HepG2 (cell line): ENCODE data around the gene NUDT13. TPM values are rescaled to one million over a fixed set of nuclear protein-coding genes. Genes with fewer than 3 reads are reported as not detected.

ENCODE experiments used
- ATAC-seq: fragments of 200-7000 bp; cut with Tn5 transposase; 3 replicates; pipeline ENCODE4 v1.9.1; 2020; ENCODE audit warnings: mild to moderate bottlenecking, moderate library complexity
- BruUV-seq: library from RNA; stranded (reverse); fragments of 400-500 nt; replicated peaks from 2 replicates; lab custom pipeline; 2021; lab: Mats Ljungman, UMichigan
- CTCF ChIA-PET: fragments of 300-600 bp; formaldehyde crosslinking; extraction: SDS; loops from one replicate; lab custom pipeline; 2021; ENCODE audit warnings: low total read pairs, inconsistent platforms, low intra/inter-chr PET ratio; lab: Yijun Ruan, JAX
- POLR2A ChIA-PET: fragments of 350-600 bp; sonication (Branson Sonifier 250); formaldehyde crosslinking; loops from one replicate; lab custom pipeline; 2020; ENCODE audit warnings: antibody characterized with exemption, inconsistent platforms; lab: Yijun Ruan, JAX
- DNase-seq: peaks from one replicate; pipeline ENCODE4 v3.0.0-alpha.2; 2015; ENCODE audit warnings: low spot score
- FAIRE-seq: peaks from 3 replicates; lab custom pipeline; 2011; peaks lifted over from hg19 to GRCh38; lab: Jason Lieb, UNC
- H2AFZ ChIP-seq: one replicate; pipeline ENCODE4 v1.6.1; 2011; ENCODE audit warnings: low read length, inconsistent platforms
- H3K27ac ChIP-seq: fragments of 300-600 bp; 3 replicates; pipeline ENCODE4 v1.8.0; 2011; ENCODE audit warnings: mixed run types, mild to moderate bottlenecking, mixed read lengths, low read length, inconsistent platforms; ENCODE audit not compliant: insufficient read depth; ENCODE audit errors: extremely low read length
- H3K27me3 ChIP-seq, 2 experiments: fragments of 200-600 bp in 1 of 2; 2 replicates in 1 of 2; 3 replicates in 1 of 2; pipeline versions ENCODE4 v1.6.0 to v1.8.0; 2011; ENCODE audit warnings: low read length in 2 of 2, mild to moderate bottlenecking in 2 of 2, moderate library complexity in 2 of 2, inconsistent platforms in 1 of 2; ENCODE audit not compliant: insufficient read depth in 2 of 2, control insufficient read depth in 1 of 2
- H3K36me3 ChIP-seq, 2 experiments: fragments of 200-600 bp in 1 of 2; replicated peaks in 1 of 2; 2 replicates in 1 of 2; 3 replicates in 1 of 2; pipeline versions ENCODE4 v1.5.1 to v1.8.0; 2011; ENCODE audit warnings: low read length in 2 of 2, inconsistent platforms in 1 of 2; ENCODE audit not compliant: insufficient read depth in 2 of 2, control insufficient read depth in 1 of 2
- H3K4me1 ChIP-seq: 2 replicates; pipeline ENCODE4 v1.5.1; 2012; ENCODE audit warnings: low read length, inconsistent platforms; ENCODE audit not compliant: insufficient read depth
- H3K4me2 ChIP-seq: 2 replicates; pipeline ENCODE4 v1.6.0; 2011; ENCODE audit warnings: low read depth, low read length, inconsistent platforms
- H3K4me3 ChIP-seq, 3 experiments: fragments of 200-600 bp in 1 of 3; sonication (generic), shearing (Covaris generic) in 1 of 3; replicated peaks in 1 of 3; 2 replicates each; pipeline ENCODE4 v1.5.1; 2011 to 2016; ENCODE audit warnings: low read length in 3 of 3, inconsistent platforms in 2 of 3, low read depth in 2 of 3, mild to moderate bottlenecking in 2 of 3, control low read depth in 1 of 3, mixed read lengths in 1 of 3; ENCODE audit not compliant: insufficient read depth in 1 of 3
- H3K79me2 ChIP-seq: one replicate; pipeline ENCODE4 v1.6.1; 2011; ENCODE audit warnings: low read length, inconsistent platforms; ENCODE audit not compliant: insufficient read depth
- H3K9ac ChIP-seq: 2 replicates; pipeline ENCODE4 v1.6.0; 2011; ENCODE audit warnings: mild to moderate bottlenecking, low read depth, low read length, inconsistent platforms; ENCODE audit not compliant: insufficient read depth
- H3K9me3 ChIP-seq: 2 replicates; pipeline ENCODE4 v1.5.1; 2012; ENCODE audit warnings: mild to moderate bottlenecking, low read length
- H4K20me1 ChIP-seq: 2 replicates; pipeline ENCODE4 v1.6.0; 2011; ENCODE audit warnings: inconsistent platforms, mild to moderate bottlenecking, low read length, moderate library complexity; ENCODE audit not compliant: insufficient read depth
- BCL6 ChIP-seq: IDR thresholded peaks from 2 replicates; pipeline ENCODE4 v1.6.1; 2016; ENCODE audit warnings: missing genetic modification reagents, missing compliant biosample characterization
- FOXA3 ChIP-seq: IDR thresholded peaks from 2 replicates; pipeline ENCODE4 v1.6.1; 2016; ENCODE audit warnings: missing genetic modification reagents, missing compliant biosample characterization
- HOMEZ ChIP-seq: IDR thresholded peaks from 2 replicates; pipeline ENCODE4 v1.6.1; 2016; ENCODE audit warnings: low read depth
- JUN ChIP-seq: sonication (generic); formaldehyde crosslinking; IDR thresholded peaks from 2 replicates; pipeline ENCODE4 v1.4.0; 2020; ENCODE audit warnings: mild to moderate bottlenecking, missing genetic modification reagents
- MED1 ChIP-seq: sonication (generic); formaldehyde crosslinking; IDR thresholded peaks from 2 replicates; pipeline ENCODE4 v1.4.0; 2020; ENCODE audit warnings: missing genetic modification reagents
- PBX2 ChIP-seq: IDR thresholded peaks from 2 replicates; pipeline ENCODE4 v1.6.1; 2016; ENCODE audit warnings: control low read depth
- SIX1 ChIP-seq: sonication (generic); formaldehyde crosslinking; IDR thresholded peaks from 2 replicates; pipeline ENCODE4 v1.4.0; 2020; ENCODE audit warnings: missing genetic modification reagents, borderline replicate concordance
- SOX13 ChIP-seq, 3 experiments: fragments of 450-650 bp in 1 of 3; sonication (generic) in 1 of 3; formaldehyde crosslinking in 1 of 3; IDR thresholded peaks in 2 of 3; conservative IDR thresholded peaks in 1 of 3; 2 replicates each; pipeline versions ENCODE4 v1.5.0 to v1.6.1; 2016 to 2020; ENCODE audit warnings: antibody characterized with exemption in 1 of 3, mild to moderate bottlenecking in 1 of 3, missing compliant biosample characterization in 1 of 3, missing genetic modification reagents in 1 of 3, moderate library complexity in 1 of 3
- THAP11 ChIP-seq: IDR thresholded peaks from 2 replicates; pipeline ENCODE4 v1.6.1; 2016; ENCODE audit warnings: missing biosample characterization, missing genetic modification reagents
- ZFX ChIP-seq: sonication (generic); formaldehyde crosslinking; IDR thresholded peaks from 2 replicates; pipeline ENCODE4 v1.4.0; 2020; ENCODE audit warnings: mild to moderate bottlenecking, low read depth, missing genetic modification reagents, moderate library complexity
- ZNF121 ChIP-seq: sonication (generic); formaldehyde crosslinking; IDR thresholded peaks from 2 replicates; pipeline ENCODE4 v1.5.0; 2020; ENCODE audit warnings: mild to moderate bottlenecking, missing genetic modification reagents
- ZNF704 ChIP-seq: sonication (generic); formaldehyde crosslinking; IDR thresholded peaks from 2 replicates; pipeline ENCODE4 v1.8.1; 2023; ENCODE audit warnings: mild to moderate bottlenecking, inconsistent platforms, moderate library complexity, missing genetic modification reagents, borderline replicate concordance
- ZSCAN9 ChIP-seq: IDR thresholded peaks from 2 replicates; pipeline ENCODE4 v1.6.1; 2016; ENCODE audit warnings: borderline replicate concordance
- WGBS: methylation state at CpG from one replicate; pipeline ENCODE4 v1.1.6; 2017; ENCODE audit warnings: low lambda C conversion rate; 5-methylcytosine and 5-hydroxymethylcytosine counted together
- in situ Hi-C: cut with HindIII; loops from 2 replicates; pipeline ENCODE4 v1.10.0; 2017; ENCODE audit warnings: low pct_unique_long_range_greater_than_20kb; ENCODE audit not compliant: extremely low pct_ligation_motif_present
- intact Hi-C: fragments of 100-400 bp; cut with micrococcal nuclease; formaldehyde crosslinking; loops from one replicate; pipeline ENCODE4 v1.10.0; 2022; ENCODE audit not compliant: unreplicated experiment
- polyA plus RNA-seq, 8 experiments: library from polyadenylated mRNA; depleted of rRNA in 3 of 8; stranded (reverse) in 7 of 8; unstranded in 1 of 8; fragments of >200 nt; fragmentation: Illumina TruSeq in 4 of 8; extraction: Trizol in 4 of 8; gene quantifications; 2 replicates each; pipeline versions ENCODE4 v1.2.1 to v1.2.3, GENCODE V29; 2011 to 2016; ENCODE audit warnings: low read depth in 4 of 8, missing spikeins in 1 of 8, mixed read lengths in 1 of 8; ENCODE audit not compliant: insufficient read depth in 1 of 8
- total RNA-seq, 5 experiments: library from RNA; depleted of rRNA; stranded (reverse); fragments of >200 nt; fragmentation: Illumina TruSeq; extraction: Trizol; gene quantifications; 2 replicates each; pipeline ENCODE4 v1.2.3, GENCODE V29; 2016; ENCODE audit warnings: low read depth in 1 of 5

NUDT13 gene
- total and polyA plus RNA-seq, 2 of the 13 experiments (the other 11 are each of a cell fraction or from before 2014, with no cell fraction given), result 4.2 to 6.5 TPM

GRCh38 chr10:73116017-73116416 lies 5.8 kb downstream of the NUDT13 start:
- Histone ChIP-seq H3K9ac (no peak overlapping the region), H3K4me1 (peaks cover 51% of the 10 kb centered on the region), H3K27ac (no peak overlapping the region), H4K20me1 (no peaks in the 10 kb centered on the region), H3K4me2 (no peak overlapping the region), H3K79me2 (peaks cover 3% of the 10 kb centered on the region), H2AFZ (no peak overlapping the region), H3K27me3 (no peaks in the 10 kb centered on the region), H3K36me3 (no peaks in the 10 kb centered on the region), H3K4me3 (no peak overlapping the region), H3K9me3 (no peaks in the 10 kb centered on the region)
- ATAC-seq, result no peak
- intact Hi-C loops (no loop called here), in situ Hi-C loops (no loop called here)
- no TSS peak for BruUV-seq
- FAIRE-seq, result no peak
- ChIA-PET CTCF (no interaction called here), POLR2A (no interaction called here)
- DNase-seq, result no peak
- WGBS, result 96% methylated on average over 1 of the region's 1 CpG
- TF ChIP-seq ZNF121 (CRISPR knock-in tag), result peak; percentile 65
- no peak for TF ChIP-seq ZSCAN9

GRCh38 chr10:73117976-73118743 lies 7.9 kb downstream of the NUDT13 start:
- Histone ChIP-seq H3K9ac (no peak overlapping the region), H3K79me2 (no peaks in the 10 kb centered on the region), H2AFZ (no peak overlapping the region), H4K20me1 (no peaks in the 10 kb centered on the region), H3K27ac (peak overlapping the region; percentile 61), H3K36me3 (peaks cover 0 to 1% of the 10 kb centered on the region in 2 experiments; a peak in 1 of 5 replicates), H3K4me3 (no peak overlapping the region; a peak in 1 of 6 replicates), H3K9me3 (no peaks in the 10 kb centered on the region), H3K4me2 (peak overlapping the region; percentile 49), H3K27me3 (no peaks in the 10 kb centered on the region), H3K4me1 (peaks cover 52% of the 10 kb centered on the region)
- CTCF ChIA-PET, result no interaction called here
- BruUV-seq, result no TSS peak
- intact Hi-C loops (no loop called here), in situ Hi-C loops (no loop called here)
- WGBS, result 43% methylated on average over 5 of the region's 5 CpGs
- POLR2A ChIA-PET, result interaction anchor here (2.5 kb wide), 1 partner anchor 22 kb away, joined by 12 read pairs; the partner anchor contains the start of gene P4HA1
- peak; percentile 42 for FAIRE-seq
- peak; percentile 53 for DNase-seq
- peak; percentile 54; the same call in 2 of the 3 replicates for ATAC-seq
- TF ChIP-seq JUN (CRISPR knock-in tag) (0 out of 2 replicates have a peak, but pooled peaks have one; percentile 30), HOMEZ (0 out of 2 replicates have a peak, but pooled peaks have one; percentile 12), ZNF704 (CRISPR knock-in tag) (no peak), MED1 (CRISPR knock-in tag) (peak; percentile 50; the same call in 1 of the 2 replicates), ZFX (CRISPR knock-in tag) (no peak), THAP11 (CRISPR knock-in tag) (peak; percentile 54; the same call in 1 of the 2 replicates), FOXA3 (CRISPR knock-in tag) (peak; percentile 67), BCL6 (CRISPR knock-in tag) (peak; percentile 67), SOX13 (IDR thresholded peaks at IDR 0.05) (peak; percentile 37; the same call in 1 of the 2 replicates), SOX13 (CRISPR knock-in tag; conservative IDR thresholded peaks at IDR 0.05 in 1 of 2, IDR thresholded peaks at IDR 0.05 in 1 of 2) (peak in 1 of 2 experiments; percentile 84; a peak in 2 of 4 replicates), SIX1 (peak; percentile 67; the same call in 1 of the 2 replicates), PBX2 (CRISPR knock-in tag) (0 out of 2 replicates have a peak, but pooled peaks have one; percentile 52)
